Measurements from ENCODE around the gene STK32B.

STK32B gene

GRCh38 chr4:5030927-5031326 lies 20.4 kb upstream of the STK32B start:
- DNase-seq, result no peak

DNA sequence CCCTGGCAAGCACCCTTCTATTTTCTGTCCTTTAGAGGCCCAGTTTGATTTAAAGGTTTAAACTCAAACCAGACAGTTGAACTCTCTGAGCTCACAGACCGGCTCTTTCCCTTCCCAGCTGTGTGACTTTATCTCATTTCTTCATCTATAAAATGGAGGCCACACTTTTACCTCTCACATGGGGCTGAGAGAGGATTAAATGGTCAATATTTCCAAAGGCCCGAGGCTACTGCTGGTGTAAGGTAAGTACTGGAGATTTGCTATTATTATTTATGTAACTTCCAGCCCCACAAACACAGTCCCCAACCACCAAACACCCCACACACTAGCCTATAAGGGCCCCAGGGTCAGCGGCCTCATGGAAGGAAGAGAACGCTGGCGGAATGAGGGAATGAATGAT lies 18.5 kb upstream of the STK32B start:
- no peak for DNase-seq

- peak in 1 of 2 donors; percentile 37 for DNase-seq
Observed at GRCh38 chr4:5033281-5033841, 17.9 kb upstream of the STK32B start.

DNA sequence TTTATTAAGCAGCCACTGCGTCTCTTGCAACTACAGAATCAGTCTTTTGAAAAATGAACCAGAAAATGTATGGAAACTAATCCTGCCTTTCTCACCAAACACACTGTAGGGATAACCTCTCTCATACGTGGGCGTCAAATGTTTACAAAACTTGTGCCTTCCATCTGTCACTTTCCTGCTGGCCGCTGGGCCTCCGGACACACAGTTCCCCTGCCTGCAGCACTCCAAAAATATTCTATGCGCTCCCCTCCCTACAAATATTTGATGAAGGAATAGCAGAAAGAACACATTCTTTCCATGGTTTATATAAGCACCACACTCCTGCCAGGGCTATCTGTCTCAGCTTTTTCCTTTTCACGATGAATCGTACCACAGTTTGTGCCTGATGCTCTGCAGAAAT lies 17.1 kb upstream of the STK32B start:
- DNase-seq, result peak in 1 of 2 donors; percentile 23

- no peak for DNase-seq
Observed at GRCh38 chr4:5036239-5036638, 15.0 kb upstream of the STK32B start.

- DNase-seq, result peak; percentile 84 to 97
Observed at GRCh38 chr4:5037553-5038551, 13.4 kb upstream of the STK32B start.

DNA sequence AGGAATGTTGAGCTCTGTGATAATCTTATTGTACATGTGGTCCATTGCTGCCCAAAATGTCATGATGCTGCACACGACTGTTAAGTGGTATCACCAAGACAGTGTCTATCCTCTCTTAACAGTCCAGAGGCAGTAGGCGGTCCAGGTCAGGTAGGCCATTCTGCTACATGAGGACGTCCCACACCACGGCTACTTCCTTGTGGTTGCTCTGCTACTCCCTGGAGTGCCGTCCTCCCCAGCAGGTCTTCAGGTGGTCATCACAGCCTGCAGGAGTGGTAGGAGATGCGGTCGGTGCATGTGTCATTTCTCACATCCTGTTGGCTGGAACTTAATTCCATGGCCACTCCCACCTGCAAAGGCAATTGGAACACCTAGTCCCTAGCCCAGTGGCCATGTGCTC lies 11.5 kb upstream of the STK32B start:
- no peak for DNase-seq

GRCh38 chr4:5040856-5041620 lies 10.2 kb upstream of the STK32B start:
- peak; percentile 30 to 46 for DNase-seq

DNA sequence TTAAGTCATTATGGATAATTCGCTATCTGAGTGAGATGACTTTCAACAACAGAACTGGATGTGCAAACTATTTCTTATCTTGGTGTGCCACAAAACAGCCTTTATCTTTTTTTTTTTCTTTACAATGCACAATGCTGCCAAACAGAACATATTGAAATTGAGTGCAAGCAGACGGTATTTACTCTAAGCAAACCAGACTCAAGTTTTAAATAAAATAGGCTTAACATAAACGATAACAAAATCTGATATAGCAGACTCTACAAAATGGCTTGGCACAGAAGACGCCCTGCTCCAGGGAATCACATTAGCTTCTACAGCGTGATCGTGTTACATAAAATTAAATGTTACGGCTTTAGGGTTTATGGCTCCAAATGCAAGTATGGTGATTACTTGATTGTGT lies 9.6 kb upstream of the STK32B start:
- no peak for DNase-seq

- DNase-seq, result no peak
Observed at GRCh38 chr4:5043579-5043978, 7.7 kb upstream of the STK32B start.

GRCh38 chr4:5044341-5044740 lies 6.9 kb upstream of the STK32B start:
- DNase-seq, result no peak

DNA sequence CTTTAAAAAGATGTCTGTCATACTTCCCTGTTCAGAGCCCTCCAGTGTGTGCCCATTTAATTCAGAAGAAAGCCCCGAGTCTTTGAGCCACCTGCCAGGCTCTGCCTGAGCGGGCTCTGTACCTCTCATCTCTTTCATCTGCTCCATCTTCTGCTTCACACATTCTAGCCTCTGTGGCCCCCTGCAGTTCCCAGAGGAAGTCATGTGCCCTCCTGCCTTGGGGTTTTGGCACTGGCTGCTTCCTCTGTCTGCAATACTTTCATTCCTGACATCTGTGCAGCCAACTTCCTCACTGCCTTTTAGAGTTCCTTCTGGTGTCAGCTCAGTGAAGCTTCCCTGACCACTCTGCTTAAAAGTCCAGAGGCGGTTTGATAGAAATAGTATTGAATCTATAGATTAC lies 6.2 kb upstream of the STK32B start:
- peak; percentile 59 to 64 for DNase-seq

- no peak for DNase-seq
Observed at GRCh38 chr4:5048721-5049120, 2.6 kb upstream of the STK32B start.

- DNase-seq, result peak; percentile 58 to 74
Observed at GRCh38 chr4:5050520-5051277, 581 bp upstream of the STK32B start.

- DNase-seq, result no peak
Observed at GRCh38 chr4:5052204-5052702, 973 bp downstream of the STK32B start.

DNA sequence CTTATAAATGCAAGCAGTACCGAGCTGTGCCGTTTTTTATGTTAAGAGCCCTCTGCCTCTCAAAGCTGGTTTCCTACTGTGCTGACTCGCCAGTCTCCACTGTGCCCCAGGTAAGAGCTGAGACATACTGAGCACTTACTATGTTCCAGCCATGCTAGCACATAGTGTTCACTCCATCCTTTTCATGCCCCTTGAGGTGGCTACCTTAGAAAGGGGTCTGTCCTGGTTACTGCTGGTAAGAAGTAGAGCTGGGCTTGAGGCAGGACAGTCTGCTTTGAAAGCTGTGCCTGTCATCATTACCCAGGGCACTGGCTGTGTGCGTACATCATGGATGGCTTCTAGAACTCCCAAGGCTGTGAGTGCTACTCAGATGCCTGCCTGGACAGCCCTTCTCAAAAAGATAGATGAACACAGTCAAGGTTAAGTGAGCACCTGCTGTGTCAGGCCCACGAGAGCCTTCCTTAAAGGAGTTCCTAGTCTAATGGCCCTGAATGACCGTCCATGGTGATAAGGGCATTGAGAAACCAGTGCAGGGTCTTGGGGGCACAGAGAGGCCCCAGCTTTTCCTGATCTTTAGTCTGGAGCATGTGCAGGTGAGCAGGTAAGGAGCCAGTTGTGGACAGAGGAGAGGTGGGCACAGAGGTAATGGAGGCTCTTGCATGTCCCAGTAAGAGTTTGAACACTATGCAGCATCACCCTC lies 1.6 kb downstream of the STK32B start:
- no peak for DNase-seq

DNA sequence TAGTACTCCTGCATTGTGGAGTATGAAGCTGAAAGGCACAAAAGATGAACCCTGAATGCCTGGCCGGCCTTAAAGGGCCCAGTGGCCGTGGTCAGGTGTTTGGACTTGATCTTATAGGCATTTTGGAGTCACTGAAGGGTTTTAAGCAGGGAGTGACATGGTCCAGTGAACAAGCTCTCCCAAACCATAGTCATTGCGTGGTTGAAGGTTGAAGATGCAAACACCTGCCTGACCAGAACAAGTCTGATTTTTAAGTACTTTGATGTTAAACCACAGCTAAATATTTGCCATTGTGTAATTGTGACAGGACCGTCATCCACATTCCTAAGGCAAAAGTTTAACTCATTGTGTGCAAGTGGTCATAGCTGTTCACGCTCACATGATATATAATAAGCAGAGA lies 3.3 kb downstream of the STK32B start:
- DNase-seq, result no peak

GRCh38 chr4:5055411-5055810 lies 4.1 kb downstream of the STK32B start:
- no peak for DNase-seq

- DNase-seq, result no peak
Observed at GRCh38 chr4:5066101-5066500, 14.8 kb downstream of the STK32B start.

DNA sequence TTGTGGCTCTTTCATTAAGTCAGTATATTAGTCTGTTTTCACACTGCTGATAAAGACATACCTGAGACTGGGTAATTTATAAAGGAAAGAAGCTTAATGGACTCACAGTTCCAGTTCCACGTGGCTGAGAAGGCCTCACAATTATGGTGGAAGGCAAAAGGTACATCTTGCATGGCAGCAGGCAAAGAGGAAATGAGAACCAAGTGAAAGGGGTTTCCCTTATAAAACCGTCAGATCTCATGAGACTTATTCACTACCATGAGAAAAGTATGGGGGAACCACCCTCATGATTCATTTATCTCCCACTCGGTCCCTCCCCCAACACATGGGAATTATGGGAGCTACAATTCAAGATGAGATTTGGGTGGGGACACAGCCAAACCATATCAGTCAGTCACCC lies 15.7 kb downstream of the STK32B start:
- peak; percentile 17 to 25 for DNase-seq

GRCh38 chr4:5067908-5068307 lies 16.6 kb downstream of the STK32B start:
- DNase-seq, result no peak

DNA sequence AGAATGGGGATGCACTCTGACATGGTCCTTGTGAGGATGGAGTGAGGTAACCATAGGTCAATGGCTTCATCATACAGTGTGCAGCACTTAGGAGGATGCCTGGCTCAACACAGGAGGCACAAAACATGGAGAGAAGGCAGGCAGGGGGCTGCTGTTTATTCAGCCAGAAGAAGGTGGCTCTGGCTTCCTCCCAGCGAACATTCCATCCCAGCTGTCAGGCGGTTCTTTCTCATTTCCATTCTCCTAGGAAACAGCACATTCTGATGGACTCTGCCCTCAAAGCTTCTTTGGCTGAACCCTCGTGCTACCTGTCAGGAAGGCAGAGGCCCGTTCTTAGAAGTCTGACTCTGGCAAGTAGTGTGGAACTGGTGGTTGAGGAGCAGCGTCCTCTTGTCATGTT lies 18.6 kb downstream of the STK32B start:
- no peak for DNase-seq

Measured in inflammatory macrophage treated with lipopolysaccharide for 1 hour (primary cell).